Measurements from ENCODE around the gene PDE6B. TPM values are rescaled to one million over a fixed set of nuclear protein-coding genes. Genes with fewer than 3 reads are reported as not detected.

The PDE6B gene
- total RNA-seq, 1 experiment from 2014 or later: not detected

DNA sequence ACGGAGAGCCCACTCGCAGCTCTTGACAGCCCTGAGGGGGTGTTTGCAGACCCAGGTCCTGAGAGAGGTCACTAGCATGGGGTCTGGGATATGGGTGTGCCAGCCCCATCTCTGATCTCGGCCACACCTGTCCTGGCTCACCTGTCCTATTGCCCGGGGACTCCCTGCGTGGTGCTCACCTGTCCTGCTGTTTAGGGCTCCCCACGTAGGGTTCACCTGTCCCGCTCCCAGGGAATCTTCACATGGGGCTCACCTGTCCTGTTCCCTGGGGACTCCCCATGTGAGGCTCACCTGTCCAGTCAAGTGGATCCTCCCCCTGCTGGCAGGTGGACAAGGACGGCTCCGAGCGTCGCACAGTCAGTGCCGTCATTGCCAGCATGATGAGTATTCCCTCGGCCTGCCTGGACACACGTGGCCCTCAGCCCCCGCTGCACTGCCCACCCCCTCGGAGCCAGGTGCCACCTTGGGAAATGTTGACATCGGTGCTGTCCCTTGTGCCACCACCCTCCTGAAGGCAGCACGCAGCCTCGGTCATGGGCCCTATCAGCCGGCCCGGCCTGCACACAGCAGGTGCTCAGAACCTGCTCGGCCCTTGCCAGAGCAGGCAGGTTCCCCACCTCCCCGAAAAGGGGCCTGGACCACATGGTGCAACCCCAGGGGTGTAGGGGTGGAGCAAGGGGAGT lies 57.3 kb downstream of the PDE6B start:
- no peak for DNase-seq
- H3K36me3 ChIP-seq (ENCODE audit: insufficient read depth, low read length): no peaks in the 10 kb centered on the region
- H3K9me2 ChIP-seq (replicated peaks; ENCODE audit: insufficient read depth, low read length): no peaks in the 10 kb centered on the region
- H3K4me3 ChIP-seq (ENCODE audit: low read length): no peak overlapping the region
- H3K4me2 ChIP-seq (ENCODE audit: low read depth, low read length, poor library complexity, severe bottlenecking): no peak overlapping the region
- no peak overlapping the region for H2AFZ ChIP-seq (ENCODE audit: low read length)
- no peaks in the 10 kb centered on the region for H3K79me2 ChIP-seq (ENCODE audit: low read length)
- H3K27ac ChIP-seq (ENCODE audit: low read length): no peak overlapping the region
- H3K27me3 ChIP-seq (ENCODE audit: low read length): no peaks in the 10 kb centered on the region
- no peaks in the 10 kb centered on the region for H3K9me3 ChIP-seq (ENCODE audit: low read length)
- H3K9ac ChIP-seq (ENCODE audit: low read length): no peak overlapping the region
- H3K4me1 ChIP-seq (ENCODE audit: low read length): peaks cover 16% of the 10 kb centered on the region
- H4K20me1 ChIP-seq (ENCODE audit: insufficient read depth, low read depth, low read length): peaks cover 6% of the 10 kb centered on the region; the same call in 1 of the 2 replicates

DNA sequence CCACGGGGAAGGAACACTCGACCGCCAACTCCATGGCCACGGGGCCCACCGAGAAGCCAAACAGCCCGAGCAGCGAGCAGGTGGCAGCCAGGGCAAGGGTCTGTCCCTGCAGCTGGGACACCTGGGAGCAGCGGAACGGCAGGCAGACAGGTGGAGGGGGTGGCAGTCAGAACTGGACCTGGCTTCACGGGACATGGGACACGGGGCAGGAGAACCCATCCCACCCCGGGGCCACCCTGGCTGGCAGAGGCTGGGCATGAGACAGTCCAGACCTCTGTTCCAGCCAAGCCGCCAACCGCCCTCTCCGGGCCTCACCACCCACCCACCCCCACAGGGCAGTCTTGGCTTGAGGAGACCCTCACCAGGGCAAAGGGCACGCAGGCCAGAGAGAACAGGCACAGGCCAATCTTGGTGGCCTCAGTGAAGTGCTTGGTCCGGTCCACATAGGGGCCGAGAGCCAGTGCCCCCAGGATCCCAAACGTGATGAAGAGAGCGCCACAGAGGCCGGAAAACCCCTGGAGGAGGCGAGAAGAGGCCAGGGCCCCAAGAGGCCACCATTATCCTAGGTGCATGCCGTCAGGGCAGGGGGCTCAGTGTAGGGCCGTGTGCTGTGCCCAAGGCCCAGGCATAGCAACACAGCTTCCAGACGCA lies 58.0 kb downstream of the PDE6B start:
- H3K79me2 ChIP-seq (ENCODE audit: low read length): no peaks in the 10 kb centered on the region
- peaks cover 9% of the 10 kb centered on the region for H3K4me1 ChIP-seq (ENCODE audit: low read length)
- peaks cover 6% of the 10 kb centered on the region; the same call in 1 of the 2 replicates for H4K20me1 ChIP-seq (ENCODE audit: insufficient read depth, low read depth, low read length)
- H3K9ac ChIP-seq (ENCODE audit: low read length): no peak overlapping the region
- no peak overlapping the region for H3K4me3 ChIP-seq (ENCODE audit: low read length)
- H2AFZ ChIP-seq (ENCODE audit: low read length): no peak overlapping the region
- H3K27me3 ChIP-seq (ENCODE audit: low read length): no peaks in the 10 kb centered on the region
- H3K36me3 ChIP-seq (ENCODE audit: insufficient read depth, low read length): no peaks in the 10 kb centered on the region
- H3K27ac ChIP-seq (ENCODE audit: low read length): no peak overlapping the region
- no peaks in the 10 kb centered on the region for H3K9me3 ChIP-seq (ENCODE audit: low read length)
- DNase-seq: no peak
- no peaks in the 10 kb centered on the region for H3K9me2 ChIP-seq (replicated peaks; ENCODE audit: insufficient read depth, low read length)
- H3K4me2 ChIP-seq (ENCODE audit: low read depth, low read length, poor library complexity, severe bottlenecking): no peak overlapping the region

DNA sequence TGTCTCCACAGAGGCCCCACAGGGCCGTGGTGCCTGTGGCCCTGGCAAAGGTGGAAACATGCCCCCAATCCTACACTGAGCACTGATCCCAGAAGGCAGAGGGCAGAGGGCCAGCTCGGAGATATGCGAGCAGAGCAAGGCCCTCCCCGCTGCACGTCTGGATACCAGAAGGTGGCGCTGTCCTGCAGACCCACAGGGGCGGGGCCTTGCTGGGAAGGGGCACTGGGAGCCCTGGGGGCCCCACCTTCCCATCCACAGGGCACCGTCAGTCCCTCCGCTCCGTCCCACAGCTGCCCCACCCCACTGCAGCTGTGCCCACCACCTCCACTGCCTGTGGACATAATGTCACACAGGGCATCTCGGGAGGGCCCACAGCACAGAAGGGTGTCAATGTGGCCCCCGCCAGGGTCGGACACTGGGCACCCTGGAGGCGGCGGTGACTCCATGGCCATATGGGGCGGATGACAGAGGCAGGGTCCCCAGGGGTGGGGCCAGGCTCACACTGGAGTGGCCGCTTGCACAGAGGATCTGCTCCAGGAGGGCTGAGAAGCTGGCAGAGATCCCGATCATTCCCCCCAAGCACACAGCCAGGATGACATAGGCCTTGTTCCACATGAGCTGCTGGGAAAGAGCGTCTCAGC lies 58.7 kb downstream of the PDE6B start:
- Histone ChIP-seq H3K4me3 (ENCODE audit: low read length) (no peak overlapping the region), H3K36me3 (ENCODE audit: insufficient read depth, low read length) (no peaks in the 10 kb centered on the region), H4K20me1 (ENCODE audit: insufficient read depth, low read depth, low read length) (peaks cover under 1% of the 10 kb centered on the region; the same call in 1 of the 2 replicates), H3K9me2 (replicated peaks; ENCODE audit: insufficient read depth, low read length) (no peaks in the 10 kb centered on the region), H3K9ac (ENCODE audit: low read length) (no peak overlapping the region), H3K4me1 (ENCODE audit: low read length) (0 out of 2 replicates have a peak, but pooled peaks cover 4% of the 10 kb centered on the region), H3K79me2 (ENCODE audit: low read length) (no peaks in the 10 kb centered on the region), H3K27me3 (ENCODE audit: low read length) (no peaks in the 10 kb centered on the region), H3K27ac (ENCODE audit: low read length) (no peak overlapping the region), H3K9me3 (ENCODE audit: low read length) (no peaks in the 10 kb centered on the region), H3K4me2 (ENCODE audit: low read depth, low read length, poor library complexity, severe bottlenecking) (no peak overlapping the region), H2AFZ (ENCODE audit: low read length) (no peak overlapping the region)
- peak; percentile 85 for DNase-seq

DNA sequence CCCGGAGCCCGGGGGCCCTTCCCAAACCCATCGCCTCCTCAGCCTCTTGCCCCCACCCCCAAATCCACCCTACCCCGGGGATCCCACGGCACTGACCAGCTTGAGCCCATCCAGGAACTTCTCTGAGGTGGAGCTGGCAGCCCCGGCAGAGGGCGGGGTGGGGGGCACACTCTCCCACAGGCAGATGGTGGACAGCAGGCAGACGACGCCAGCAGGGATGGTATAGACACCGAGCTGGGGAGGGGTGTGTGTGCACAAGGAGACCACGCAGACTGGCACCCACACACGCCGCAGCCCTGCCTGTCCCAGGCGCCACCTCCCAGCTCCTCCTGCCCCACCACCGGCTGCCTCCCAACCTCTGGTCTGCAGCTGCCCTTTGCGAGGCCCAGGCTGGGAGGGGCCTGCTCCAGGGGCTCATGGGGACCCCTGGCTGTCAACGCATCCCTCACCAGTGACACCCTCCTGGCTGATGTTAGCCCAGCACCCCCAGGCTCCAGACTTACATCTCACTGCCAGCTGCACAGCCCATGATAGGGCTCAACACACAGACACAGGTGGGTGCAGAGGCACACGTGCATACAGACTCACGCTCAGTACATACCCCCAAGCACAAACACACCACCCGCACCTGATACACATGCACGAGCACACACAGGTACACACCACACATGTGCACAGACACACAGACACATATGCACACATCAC lies 59.4 kb downstream of the PDE6B start:
- Histone ChIP-seq H3K79me2 (ENCODE audit: low read length) (no peaks in the 10 kb centered on the region), H3K27ac (ENCODE audit: low read length) (no peak overlapping the region), H2AFZ (ENCODE audit: low read length) (no peak overlapping the region), H3K4me1 (ENCODE audit: low read length) (0 out of 2 replicates have a peak, but pooled peaks cover 4% of the 10 kb centered on the region), H3K4me3 (ENCODE audit: low read length) (no peak overlapping the region), H3K9ac (ENCODE audit: low read length) (no peak overlapping the region), H3K9me2 (replicated peaks; ENCODE audit: insufficient read depth, low read length) (no peaks in the 10 kb centered on the region), H3K36me3 (ENCODE audit: insufficient read depth, low read length) (no peaks in the 10 kb centered on the region), H4K20me1 (ENCODE audit: insufficient read depth, low read depth, low read length) (no peaks in the 10 kb centered on the region; the same call in 1 of the 2 replicates), H3K9me3 (ENCODE audit: low read length) (no peaks in the 10 kb centered on the region), H3K4me2 (ENCODE audit: low read depth, low read length, poor library complexity, severe bottlenecking) (no peak overlapping the region), H3K27me3 (ENCODE audit: low read length) (no peaks in the 10 kb centered on the region)
- DNase-seq: no peak

DNA sequence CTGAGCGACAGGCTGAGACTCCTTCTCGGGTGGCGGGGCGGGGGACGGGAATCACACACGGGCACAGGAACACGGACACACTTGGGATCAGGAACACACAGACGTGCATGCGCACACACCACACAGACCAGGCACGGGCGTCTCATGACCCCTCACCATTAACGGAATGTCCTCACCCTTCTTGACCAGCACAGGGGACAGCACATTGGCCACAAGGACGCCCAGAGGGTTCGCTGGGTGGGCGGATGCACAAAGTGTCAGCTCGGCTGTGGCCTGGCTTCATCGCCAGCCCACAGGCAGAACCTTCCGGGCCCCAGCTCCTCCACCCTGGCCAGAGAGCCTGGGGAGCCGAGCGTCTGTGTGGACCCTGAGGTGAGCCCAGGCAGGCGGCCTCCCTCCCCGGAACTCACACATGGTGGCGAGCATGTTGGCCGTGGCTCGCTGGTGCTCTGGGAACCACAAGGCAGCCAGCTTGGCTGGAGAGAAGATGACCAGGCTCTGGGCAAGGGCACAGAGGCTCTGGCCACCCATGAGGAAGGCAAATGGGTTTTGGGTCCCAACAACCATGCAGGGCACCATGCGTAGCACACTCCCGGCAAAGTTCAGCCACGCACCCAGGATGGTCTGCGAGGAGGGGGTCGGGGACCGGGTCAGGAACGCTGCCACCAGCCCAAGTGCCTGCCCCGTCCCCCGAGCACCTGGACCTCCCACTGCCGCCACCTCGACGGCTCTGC lies 60.5 kb downstream of the PDE6B start:
- no peak for DNase-seq
- Histone ChIP-seq H3K9ac (ENCODE audit: low read length) (no peak overlapping the region), H3K36me3 (ENCODE audit: insufficient read depth, low read length) (no peaks in the 10 kb centered on the region)

DNA sequence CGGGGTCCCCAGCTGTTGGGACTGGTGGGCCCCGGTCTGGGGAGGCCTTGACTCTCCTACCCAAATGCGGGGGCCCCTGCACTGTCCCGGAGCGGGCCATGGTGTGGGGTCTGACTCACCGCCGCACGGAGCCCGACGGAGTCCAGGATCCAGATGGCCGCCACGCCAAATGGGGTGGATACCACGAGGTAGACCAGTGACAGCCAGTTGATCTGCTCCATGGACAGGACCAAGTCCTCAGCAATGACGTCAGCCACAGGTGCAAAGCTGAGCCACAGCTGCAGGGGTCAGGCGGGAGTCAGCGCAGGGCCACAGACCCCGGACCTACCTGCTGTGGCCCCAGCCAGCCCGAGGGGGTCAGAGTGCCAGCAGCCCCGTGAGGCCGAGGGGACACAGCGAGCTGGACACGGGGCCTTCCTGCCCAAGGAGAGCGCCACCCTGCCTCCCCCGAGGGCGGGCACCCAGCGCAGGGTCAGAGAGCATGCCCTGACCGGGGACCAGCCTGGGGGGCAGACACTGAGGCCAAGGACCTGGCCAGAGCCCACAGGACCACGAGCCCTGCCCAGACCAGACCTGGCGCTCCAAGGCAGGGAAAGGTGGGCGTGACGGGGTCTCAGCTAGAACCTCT lies 61.2 kb downstream of the PDE6B start:
- Histone ChIP-seq H3K9ac (ENCODE audit: low read length) (no peak overlapping the region), H3K4me2 (ENCODE audit: low read depth, low read length, poor library complexity, severe bottlenecking) (no peak overlapping the region)

More for the DNA sequence above, 60.5 kb downstream of the PDE6B start:
- Histone ChIP-seq H3K9me2 (replicated peaks; ENCODE audit: insufficient read depth, low read length) (no peaks in the 10 kb centered on the region), H2AFZ (ENCODE audit: low read length) (no peak overlapping the region), H3K4me3 (ENCODE audit: low read length) (no peak overlapping the region), H3K27me3 (ENCODE audit: low read length) (no peaks in the 10 kb centered on the region), H3K4me2 (ENCODE audit: low read depth, low read length, poor library complexity, severe bottlenecking) (no peak overlapping the region), H3K4me1 (ENCODE audit: low read length) (0 out of 2 replicates have a peak, but pooled peaks cover under 1% of the 10 kb centered on the region), H3K9me3 (ENCODE audit: low read length) (no peaks in the 10 kb centered on the region), H4K20me1 (ENCODE audit: insufficient read depth, low read depth, low read length) (no peaks in the 10 kb centered on the region), H3K79me2 (ENCODE audit: low read length) (no peaks in the 10 kb centered on the region), H3K27ac (ENCODE audit: low read length) (no peak overlapping the region)

DNA sequence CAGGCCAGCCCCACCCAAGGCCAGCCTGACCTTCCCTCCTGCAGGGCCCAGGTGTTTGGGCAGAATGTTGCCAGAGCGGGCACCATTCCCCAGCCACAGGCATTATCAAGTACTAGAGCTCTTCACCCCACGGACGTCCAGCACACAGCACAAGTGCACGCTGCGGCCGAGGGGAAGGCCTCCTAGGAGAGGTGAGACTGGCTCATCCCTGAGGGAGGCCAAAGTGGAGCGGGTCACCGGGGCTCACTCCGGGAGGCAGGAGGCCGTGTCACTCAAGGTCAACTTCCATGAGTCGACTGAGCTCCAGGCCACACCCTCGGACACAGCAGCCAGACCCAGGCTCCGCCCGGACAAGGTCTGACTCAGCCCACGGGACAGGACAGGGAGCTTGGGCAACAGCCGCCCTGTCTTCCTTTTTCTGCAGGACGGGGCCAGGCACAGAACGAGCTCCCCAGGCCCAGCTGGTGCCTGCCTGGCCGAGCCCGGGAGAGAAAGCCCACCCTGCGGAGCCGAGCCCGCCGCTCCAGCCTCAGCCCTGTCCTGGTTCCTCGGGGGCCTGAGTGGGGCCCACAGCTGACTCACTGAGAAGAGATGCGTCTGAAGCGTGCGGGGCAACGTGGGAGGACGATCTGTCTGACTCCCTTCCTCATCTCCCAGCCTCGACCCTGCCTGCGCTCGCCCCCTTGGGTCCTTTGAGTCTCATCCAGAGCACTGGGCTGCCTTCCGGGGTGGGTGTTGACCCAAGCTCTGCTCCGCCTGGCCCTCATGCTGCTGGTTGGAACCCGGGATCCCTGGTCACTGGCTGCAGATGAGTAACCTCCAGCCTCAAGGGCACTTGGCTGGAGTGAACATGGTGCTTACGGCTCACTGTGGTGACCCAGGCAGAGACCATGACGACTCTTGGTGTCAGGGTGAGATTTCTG lies 61.9 kb downstream of the PDE6B start:
- DNase-seq: no peak
- no peaks in the 10 kb centered on the region for H3K36me3 ChIP-seq (ENCODE audit: insufficient read depth, low read length)
- H3K9me2 ChIP-seq (replicated peaks; ENCODE audit: insufficient read depth, low read length): no peaks in the 10 kb centered on the region
- H4K20me1 ChIP-seq (ENCODE audit: insufficient read depth, low read depth, low read length): no peaks in the 10 kb centered on the region
- no peak overlapping the region for H3K9ac ChIP-seq (ENCODE audit: low read length)
- no peaks in the 10 kb centered on the region for H3K27me3 ChIP-seq (ENCODE audit: low read length)
- no peaks in the 10 kb centered on the region for H3K4me1 ChIP-seq (ENCODE audit: low read length)
- H3K4me3 ChIP-seq (ENCODE audit: low read length): no peak overlapping the region
- H3K27ac ChIP-seq (ENCODE audit: low read length): no peak overlapping the region
- no peaks in the 10 kb centered on the region for H3K9me3 ChIP-seq (ENCODE audit: low read length)
- no peak overlapping the region for H2AFZ ChIP-seq (ENCODE audit: low read length)
- no peaks in the 10 kb centered on the region for H3K79me2 ChIP-seq (ENCODE audit: low read length)
- H3K4me2 ChIP-seq (ENCODE audit: low read depth, low read length, poor library complexity, severe bottlenecking): no peak overlapping the region

More for the DNA sequence above, 61.2 kb downstream of the PDE6B start:
- Histone ChIP-seq H3K9me2 (replicated peaks; ENCODE audit: insufficient read depth, low read length) (no peaks in the 10 kb centered on the region), H3K27ac (ENCODE audit: low read length) (no peak overlapping the region), H2AFZ (ENCODE audit: low read length) (no peak overlapping the region), H4K20me1 (ENCODE audit: insufficient read depth, low read depth, low read length) (no peaks in the 10 kb centered on the region), H3K4me3 (ENCODE audit: low read length) (no peak overlapping the region), H3K79me2 (ENCODE audit: low read length) (no peaks in the 10 kb centered on the region), H3K36me3 (ENCODE audit: insufficient read depth, low read length) (no peaks in the 10 kb centered on the region), H3K27me3 (ENCODE audit: low read length) (no peaks in the 10 kb centered on the region), H3K9me3 (ENCODE audit: low read length) (no peaks in the 10 kb centered on the region), H3K4me1 (ENCODE audit: low read length) (no peaks in the 10 kb centered on the region)
- DNase-seq: no peak

All from Karpas-422 (cell line).